WTC11 (cell line): ENCODE data around the gene SWI5. TPM values are rescaled to one million over a fixed set of nuclear protein-coding genes. Genes with fewer than 3 reads are reported as not detected.

Experiments
- ATAC-seq: fragments of 200-7000 bp; cut with Tn5 transposase; 2 replicates; pipeline ENCODE4 v1.10.0; 2021; ENCODE audit warnings: mild to moderate bottlenecking, moderate library complexity
- CTCF ChIA-PET: fragments of 300-600 bp; sonication (Branson Sonifier 250); formaldehyde crosslinking; loops from one replicate; lab custom pipeline; 2021; ENCODE audit warnings: antibody characterized with exemption; lab: Charles Lee
- POLR2A ChIA-PET: fragments of 350-600 bp; sonication (Branson Sonifier 250); formaldehyde crosslinking; loops from one replicate; lab custom pipeline; 2021; ENCODE audit warnings: antibody characterized with exemption; lab: Charles Lee
- DNase-seq: peaks from one replicate; pipeline ENCODE4 v3.0.0; 2021; ENCODE audit warnings: low spot score
- H3K27ac Mint-ChIP-seq: 2 replicates; pipeline ENCODE4 v1.8.0; 2021; ENCODE audit warnings: mixed read lengths
- H3K27me3 Mint-ChIP-seq: 2 replicates; pipeline ENCODE4 v1.8.0; 2021; ENCODE audit warnings: low read depth, mild to moderate bottlenecking, moderate library complexity, mixed read lengths
- H3K36me3 Mint-ChIP-seq: 2 replicates; pipeline ENCODE4 v1.8.0; 2021; ENCODE audit warnings: mixed read lengths
- H3K4me1 Mint-ChIP-seq: 2 replicates; pipeline ENCODE4 v1.8.0; 2022; ENCODE audit warnings: mixed read lengths
- H3K4me3 Mint-ChIP-seq: 2 replicates; pipeline ENCODE4 v1.8.0; 2021; ENCODE audit warnings: mild to moderate bottlenecking, moderate library complexity, mixed read lengths
- H3K9me3 Mint-ChIP-seq: 2 replicates; pipeline ENCODE4 v1.8.0; 2021; ENCODE audit warnings: mixed read lengths
- E2F1 ChIP-seq: sonication (generic); formaldehyde crosslinking; IDR thresholded peaks from 2 replicates; pipeline ENCODE4 v1.8.0; 2022; ENCODE audit warnings: mild to moderate bottlenecking, missing genetic modification reagents
- E2F5 ChIP-seq: sonication (generic); formaldehyde crosslinking; IDR thresholded peaks from 2 replicates; pipeline ENCODE4 v1.8.1; 2022; ENCODE audit warnings: mild to moderate bottlenecking, moderate library complexity, missing genetic modification reagents
- ELF4 ChIP-seq: sonication (generic); formaldehyde crosslinking; IDR thresholded peaks from 2 replicates; pipeline ENCODE4 v1.8.1; 2022; ENCODE audit warnings: low read depth, mild to moderate bottlenecking, moderate library complexity, missing genetic modification reagents
- FOXJ3 ChIP-seq: sonication (generic); formaldehyde crosslinking; IDR thresholded peaks from 2 replicates; pipeline ENCODE4 v1.9.0; 2021; ENCODE audit warnings: missing genetic modification reagents, mild to moderate bottlenecking, borderline replicate concordance
- HMGXB4 ChIP-seq: sonication (generic); formaldehyde crosslinking; IDR thresholded peaks from 2 replicates; pipeline ENCODE4 v1.8.1; 2023; ENCODE audit warnings: mild to moderate bottlenecking, moderate library complexity, missing genetic modification reagents
- JUN ChIP-seq: sonication (generic); formaldehyde crosslinking; IDR thresholded peaks from 2 replicates; pipeline ENCODE4 v1.8.0; 2023; ENCODE audit warnings: mild to moderate bottlenecking, missing genetic modification reagents
- NFYB ChIP-seq: sonication (generic); formaldehyde crosslinking; conservative IDR thresholded peaks from 2 replicates; pipeline ENCODE4 v1.8.0; 2022; ENCODE audit warnings: low read depth, missing genetic modification reagents
- NR2C2 ChIP-seq: sonication (generic); formaldehyde crosslinking; IDR thresholded peaks from 2 replicates; pipeline ENCODE4 v1.8.0; 2022; ENCODE audit warnings: mild to moderate bottlenecking, missing genetic modification reagents
- PRDM15 ChIP-seq: sonication (generic); formaldehyde crosslinking; IDR thresholded peaks from 2 replicates; pipeline ENCODE4 v1.8.0; 2022; ENCODE audit warnings: missing genetic modification reagents
- SMAD4 ChIP-seq: sonication (generic); formaldehyde crosslinking; IDR thresholded peaks from 2 replicates; pipeline ENCODE4 v1.8.0; 2022; ENCODE audit warnings: mild to moderate bottlenecking, missing genetic modification reagents
- SOX15 ChIP-seq: fragments of 250-450 bp; sonication (Bioruptor Pico); IDR thresholded peaks from 2 replicates; pipeline ENCODE4 v1.9.0; 2021; ENCODE audit warnings: mild to moderate bottlenecking
- SP1 ChIP-seq: sonication (generic); formaldehyde crosslinking; conservative IDR thresholded peaks from 2 replicates; pipeline ENCODE4 v1.8.1; 2022; ENCODE audit warnings: missing genetic modification reagents
- USF2 ChIP-seq: sonication (generic); formaldehyde crosslinking; IDR thresholded peaks from 2 replicates; pipeline ENCODE4 v1.8.1; 2023; ENCODE audit warnings: mild to moderate bottlenecking, missing genetic modification reagents, moderate library complexity
- ZNF121 ChIP-seq: sonication (generic); formaldehyde crosslinking; IDR thresholded peaks from 2 replicates; pipeline ENCODE4 v1.8.0; 2023; ENCODE audit warnings: missing genetic modification reagents
- ZNF416 ChIP-seq: fragments of 250-450 bp; sonication (Bioruptor Pico); IDR thresholded peaks from 2 replicates; pipeline ENCODE4 v1.9.0; 2021; ENCODE audit warnings: mild to moderate bottlenecking, inconsistent platforms
- ZNF671 ChIP-seq: fragments of 250-450 bp; sonication (Bioruptor Pico); IDR thresholded peaks from 2 replicates; pipeline ENCODE4 v1.8.0; 2021; ENCODE audit warnings: mild to moderate bottlenecking
- total RNA-seq: library from RNA; stranded (reverse); gene quantifications from 3 replicates; pipeline ENCODE4 v1.2.3, GENCODE V29; 2021

The SWI5 gene
- total RNA-seq, 1 experiment from 2014 or later, result 26.2 TPM

- Mint-ChIP-seq H3K27ac (no peak overlapping the region), H3K36me3 (peaks cover 12% of the 10 kb centered on the region), H3K9me3 (no peaks in the 10 kb centered on the region), H3K4me3 (no peak overlapping the region), H3K27me3 (no peaks in the 10 kb centered on the region), H3K4me1 (peaks cover 5% of the 10 kb centered on the region)
- ATAC-seq (no peak), DNase-seq (no peak)
- no peak for TF ChIP-seq ELF4 (CRISPR knock-in tag)
- TF ChIP-seq NFYB (CRISPR knock-in tag), result no peak
- no peak for TF ChIP-seq NR2C2 (CRISPR knock-in tag)
- no peak for TF ChIP-seq E2F1 (CRISPR knock-in tag)
- no peak for TF ChIP-seq ZNF121
- TF ChIP-seq USF2, result no peak
- TF ChIP-seq SOX15 (CRISPR knock-in tag), result no peak
- CTCF ChIA-PET, result interaction anchor here (0.7 to 1.0 kb wide), 3 partner anchors 12 to 66 kb away, joined by 3 to 6 read pairs (median 3); no protein-coding TSS in a partner anchor
- POLR2A ChIA-PET, result no interaction called here
These were observed 5.0 kb upstream of the SWI5 start for GRCh38 chr9:128271112-128271511.

- POLR2A ChIA-PET, result no interaction called here
- no peak for DNase-seq
- no peak overlapping the region for H3K27ac Mint-ChIP-seq
- H3K4me1 Mint-ChIP-seq, result peaks cover 5% of the 10 kb centered on the region
- peaks cover 12% of the 10 kb centered on the region for H3K36me3 Mint-ChIP-seq
- CTCF ChIA-PET, result interaction anchor here (0.7 to 1.0 kb wide), 3 partner anchors 12 to 66 kb away, joined by 3 to 6 read pairs (median 3); no protein-coding TSS in a partner anchor
- ATAC-seq, result no peak
- no peaks in the 10 kb centered on the region; the same call in 1 of the 2 replicates for H3K27me3 Mint-ChIP-seq
- no peak overlapping the region for H3K4me3 Mint-ChIP-seq
- TF ChIP-seq PRDM15, result no peak
- TF ChIP-seq ZNF416 (CRISPR knock-in tag), result no peak
- no peak for TF ChIP-seq FOXJ3 (CRISPR knock-in tag)
- no peak for TF ChIP-seq SP1
- no peak for TF ChIP-seq JUN (CRISPR knock-in tag)
- no peak for TF ChIP-seq ZNF671 (CRISPR knock-in tag)
- no peak for TF ChIP-seq ELF4 (CRISPR knock-in tag)
- no peak for TF ChIP-seq HMGXB4 (CRISPR knock-in tag)
- TF ChIP-seq SMAD4 (CRISPR knock-in tag), result no peak
- no peak for TF ChIP-seq E2F5 (CRISPR knock-in tag)
- no peaks in the 10 kb centered on the region for H3K9me3 Mint-ChIP-seq
These were observed 4.6 kb upstream of the SWI5 start for GRCh38 chr9:128271512-128271911.
